ENCODE results near the gene GABRA4.
A peak's percentile ranks its signal among the peaks of the same experiment; 100 is the strongest.

GABRA4 gene

DNA sequence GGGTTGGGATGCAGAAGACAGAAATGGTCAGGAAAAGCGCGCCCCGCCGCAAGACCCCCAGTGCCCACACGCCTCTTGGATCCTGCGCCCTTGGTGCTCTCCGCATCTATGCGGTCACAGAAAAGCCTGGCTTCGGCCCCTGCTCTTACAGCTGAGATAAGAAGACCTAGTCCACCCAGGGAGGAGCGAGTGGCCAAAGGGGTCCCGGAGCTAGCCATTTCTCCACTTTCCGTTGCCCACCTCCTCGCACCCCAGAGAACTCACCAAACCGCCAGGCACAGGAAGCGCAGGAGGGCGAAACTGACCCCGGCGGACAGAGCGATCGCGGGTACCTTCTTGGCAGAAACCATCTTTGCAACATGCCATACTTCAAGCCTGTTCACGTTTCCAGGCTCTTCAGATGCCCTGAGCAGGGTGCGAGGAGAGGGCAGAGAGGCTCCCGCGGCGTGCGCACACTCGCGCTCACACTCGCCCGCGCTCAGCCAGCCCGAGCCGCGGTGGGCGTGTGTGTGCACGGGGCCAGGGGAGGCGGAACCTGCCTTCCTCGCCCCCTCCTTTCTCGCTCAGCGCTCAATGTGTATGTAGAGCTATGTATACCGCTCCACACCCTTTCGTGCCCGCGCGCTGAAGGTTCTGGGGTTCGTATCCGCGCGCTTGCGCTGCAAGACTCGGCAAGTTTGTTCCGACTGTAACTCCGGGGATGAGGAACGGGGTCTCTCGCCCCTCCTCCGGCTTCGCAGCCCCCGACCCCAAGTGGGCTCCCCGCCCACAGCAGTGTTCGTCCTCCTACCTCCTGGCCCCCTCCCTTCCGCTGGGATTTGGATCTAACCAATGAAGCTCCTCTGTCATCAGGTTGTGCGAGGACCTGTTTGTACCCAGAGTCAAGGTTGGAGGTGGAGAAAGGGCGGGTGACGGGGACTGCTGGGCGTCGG is at the start of gene GABRA4:
TSS of gene GABRA4 (minus strand) at position 507 of the 932 bp plus-strand sequence. CDS start at position 350, 157 bp downstream.
- Histone ChIP-seq H3K4me1 (ENCODE audit: control insufficient read depth, insufficient read depth, low read length) (no peaks in the 10 kb centered on the region), H3K36me3 (ENCODE audit: control insufficient read depth in 2 of 2, insufficient read depth in 1 of 2, low read length in 2 of 2) (no peaks in the 10 kb centered on the region), H3K9me3 (ENCODE audit: control insufficient read depth, insufficient read depth, low read depth, low read length) (no peaks in the 10 kb centered on the region), H3K27ac (ENCODE audit: extremely low read depth, low read depth, low read length) (no peak within 1 kb of the TSS), H3K4me3 (ENCODE audit: low read depth, low read length) (peak within 1 kb of the TSS; percentile 49)
- TF ChIP-seq ZNF621 (tag by site-specific recombination; IDR thresholded peaks at IDR 0.05) (no peak), ZBTB49 (tag by site-specific recombination; IDR thresholded peaks at IDR 0.05; ENCODE audit: low read depth) (no peak), ZNF629 (tag by site-specific recombination; IDR thresholded peaks at IDR 0.05) (no peak), KLF16 (tag by site-specific recombination; IDR thresholded peaks at IDR 0.05) (no peak), ZNF626 (tag by site-specific recombination; IDR thresholded peaks at IDR 0.05) (no peak), ZNF398 (tag by site-specific recombination; IDR thresholded peaks at IDR 0.05) (no peak), ZNF514 (tag by site-specific recombination; IDR thresholded peaks at IDR 0.05) (no peak), ZNF155 (tag by site-specific recombination; IDR thresholded peaks at IDR 0.05) (no peak), OSR2 (tag by site-specific recombination; IDR thresholded peaks at IDR 0.05) (no peak), ZBTB48 (tag by site-specific recombination; IDR thresholded peaks at IDR 0.05) (no peak), SALL2 (tag by site-specific recombination; IDR thresholded peaks at IDR 0.05; ENCODE audit: borderline replicate concordance) (no peak), MZF1 (tag by site-specific recombination; IDR thresholded peaks at IDR 0.05; ENCODE audit: borderline replicate concordance) (no peak)
- TF ChIP-seq, protein P1, sequence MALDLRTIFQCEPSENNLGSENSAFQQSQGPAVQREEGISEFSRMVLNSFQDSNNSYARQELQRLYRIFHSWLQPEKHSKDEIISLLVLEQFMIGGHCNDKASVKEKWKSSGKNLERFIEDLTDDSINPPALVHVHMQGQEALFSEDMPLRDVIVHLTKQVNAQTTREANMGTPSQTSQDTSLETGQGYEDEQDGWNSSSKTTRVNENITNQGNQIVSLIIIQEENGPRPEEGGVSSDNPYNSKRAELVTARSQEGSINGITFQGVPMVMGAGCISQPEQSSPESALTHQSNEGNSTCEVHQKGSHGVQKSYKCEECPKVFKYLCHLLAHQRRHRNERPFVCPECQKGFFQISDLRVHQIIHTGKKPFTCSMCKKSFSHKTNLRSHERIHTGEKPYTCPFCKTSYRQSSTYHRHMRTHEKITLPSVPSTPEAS (tag by site-specific recombination; IDR thresholded peaks at IDR 0.05), result no peak
- CTCF ChIA-PET, result no interaction called here
- POLR2A ChIA-PET, result no interaction called here

DNA sequence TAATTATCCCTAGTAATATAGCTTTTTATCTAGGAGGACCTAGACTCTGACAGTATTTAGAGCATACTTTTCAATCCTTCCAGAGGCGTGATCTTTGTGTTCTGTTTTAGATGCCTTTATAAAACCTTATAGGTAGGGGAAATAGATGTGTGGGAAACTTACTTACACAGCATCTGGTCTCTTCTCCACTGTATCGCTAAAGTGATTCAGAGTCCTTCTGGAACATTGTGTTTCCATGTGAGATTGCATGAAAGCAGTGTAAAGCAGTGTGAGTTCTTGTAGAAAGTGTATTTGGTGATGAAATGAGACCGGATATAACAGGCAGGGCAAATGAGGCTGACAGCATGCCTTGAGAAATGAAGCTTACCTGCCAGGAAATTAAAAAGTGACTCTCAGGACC is 47.4 kb upstream of the GABRA4 start:
- H3K9me3 ChIP-seq (ENCODE audit: control insufficient read depth, insufficient read depth, low read depth, low read length), result no peaks in the 10 kb centered on the region
- H3K36me3 ChIP-seq (ENCODE audit: control insufficient read depth in 2 of 2, insufficient read depth in 1 of 2, low read length in 2 of 2), result no peaks in the 10 kb centered on the region
- POLR2A ChIA-PET, result no interaction called here
- no peak overlapping the region for H3K27ac ChIP-seq (ENCODE audit: extremely low read depth, low read depth, low read length)
- CTCF ChIA-PET, result no interaction called here
- no peak overlapping the region for H3K4me3 ChIP-seq (ENCODE audit: low read depth, low read length)
- no peak for TF ChIP-seq ZNF239 (tag by site-specific recombination; IDR thresholded peaks at IDR 0.05)
- TF ChIP-seq, protein P2, sequence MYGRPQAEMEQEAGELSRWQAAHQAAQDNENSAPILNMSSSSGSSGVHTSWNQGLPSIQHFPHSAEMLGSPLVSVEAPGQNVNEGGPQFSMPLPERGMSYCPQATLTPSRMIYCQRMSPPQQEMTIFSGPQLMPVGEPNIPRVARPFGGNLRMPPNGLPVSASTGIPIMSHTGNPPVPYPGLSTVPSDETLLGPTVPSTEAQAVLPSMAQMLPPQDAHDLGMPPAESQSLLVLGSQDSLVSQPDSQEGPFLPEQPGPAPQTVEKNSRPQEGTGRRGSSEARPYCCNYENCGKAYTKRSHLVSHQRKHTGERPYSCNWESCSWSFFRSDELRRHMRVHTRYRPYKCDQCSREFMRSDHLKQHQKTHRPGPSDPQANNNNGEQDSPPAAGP (tag by site-specific recombination; IDR thresholded peaks at IDR 0.05), result no peak
- no peak for TF ChIP-seq ZNF449 (tag by site-specific recombination; IDR thresholded peaks at IDR 0.05)
- TF ChIP-seq ZNF184 (tag by site-specific recombination; IDR thresholded peaks at IDR 0.05), result no peak
- TF ChIP-seq ZNF623 (tag by site-specific recombination; IDR thresholded peaks at IDR 0.05), result no peak
- no peaks in the 10 kb centered on the region for H3K4me1 ChIP-seq (ENCODE audit: control insufficient read depth, insufficient read depth, low read length)
